Esophagus squamous epithelium (tissue), 5 donors: ENCODE measurements around the gene ESR1. TPM values are rescaled to one million over a fixed set of nuclear protein-coding genes. Genes with fewer than 3 reads are reported as not detected.
"Not testable (repeated sequence)": the region's sequence is repeated elsewhere in the genome, so short reads cannot be mapped to it uniquely, and the experiment has no call there.

ENCODE experiments used
- DNase-seq: peaks from one replicate; lab custom pipeline; 2025; lab: John Stamatoyannopoulos, UW
- H3K27ac ChIP-seq, 4 donors: fragments of 200-600 bp; sonication (generic); one replicate each; pipeline ENCODE4 v1.5.1; 2016 to 2019; ENCODE audit warnings: mild to moderate bottlenecking in 1 of 4
- H3K27me3 ChIP-seq, 4 donors: fragments of 200-600 bp; sonication (generic); 1 replicate in 3 of 4; 2 replicates in 1 of 4; pipeline versions ENCODE4 v1.5.1 to v1.6.0; 2017 to 2021; ENCODE audit warnings: antibody characterized with exemption in 1 of 4
- H3K36me3 ChIP-seq, 3 donors: fragments of 200-600 bp; sonication (generic); one replicate each; pipeline ENCODE4 v1.5.1; 2016 to 2019
- H3K4me1 ChIP-seq, 3 donors: fragments of 200-600 bp; sonication (generic); one replicate each; pipeline ENCODE4 v1.5.1; 2017 to 2019
- H3K4me3 ChIP-seq, 4 donors: fragments of 200-600 bp; sonication (generic); 1 replicate in 3 of 4; 2 replicates in 1 of 4; pipeline ENCODE4 v1.5.1; 2016 to 2019; ENCODE audit warnings: mild to moderate bottlenecking in 2 of 4, moderate library complexity in 1 of 4
- H3K9me3 ChIP-seq, 3 donors: fragments of 200-600 bp; sonication (generic); one replicate each; pipeline ENCODE4 v1.5.1; 2016 to 2019
- CTCF ChIP-seq, 6 experiments: fragments of 450-650 bp in 4 of 6; fragments of 200-600 bp in 2 of 6; sonication (generic) in 2 of 6; IDR thresholded peaks; one replicate each; pipeline ENCODE4 v1.5.1; 2016 to 2019; ENCODE audit warnings: antibody characterized with exemption in 6 of 6, mild to moderate bottlenecking in 4 of 6, moderate library complexity in 4 of 6
- POLR2A ChIP-seq, 4 donors: fragments of 450-650 bp; IDR thresholded peaks; one replicate each; pipeline ENCODE4 v1.6.1; 2017; ENCODE audit warnings: antibody characterized with exemption in 4 of 4, mild to moderate bottlenecking in 4 of 4, moderate library complexity in 3 of 4
- WGBS, 2 donors: methylation state at CpG; one replicate each; pipeline ENCODE4 v1.1.5; 2018; 5-methylcytosine and 5-hydroxymethylcytosine counted together
- intact Hi-C: fragments of 100-400 bp; cut with DNase I; formaldehyde crosslinking; loops from one replicate; pipeline ENCODE4 v1.15.0; 2022
- total RNA-seq, 4 donors: library from RNA; depleted of rRNA; stranded (reverse); fragments of >200 nt; gene quantifications; one replicate each; pipeline ENCODE4 v1.1.0, GENCODE V29; 2016
- donor health status: DM: yes; HTN: yes; CAD: no.

ESR1 gene
- total RNA-seq, 4 donors from 2014 or later = 0.40 to 1.1 (median 0.95) TPM; not detected in 1

- no peaks in the 10 kb centered on the region for H3K27me3 ChIP-seq
- no peak overlapping the region for H3K4me3 ChIP-seq
- H3K9me3 ChIP-seq = no peaks in the 10 kb centered on the region
- WGBS, 2 donors = 81 to 90% methylated on average over 4 of the region's 4 CpGs
- no peak overlapping the region for H3K27ac ChIP-seq
- intact Hi-C loops = no loop called here
- DNase-seq = no peak
- H3K36me3 ChIP-seq = no peaks in the 10 kb centered on the region
- TF ChIP-seq POLR2A (IDR thresholded peaks at IDR 0.05) (no peak), CTCF (IDR thresholded peaks at IDR 0.05) (no peak)
- no peaks in the 10 kb centered on the region for H3K4me1 ChIP-seq
Measured at GRCh38 chr6:151974061-151974617, 166.7 kb downstream of the ESR1 start.

- intact Hi-C loops = no loop called here
- no peak for TF ChIP-seq POLR2A (IDR thresholded peaks at IDR 0.05)
- no peak for TF ChIP-seq CTCF (IDR thresholded peaks at IDR 0.05)
- no peaks in the 10 kb centered on the region for H3K9me3 ChIP-seq
- H3K4me3 ChIP-seq = no peak overlapping the region
- no peak overlapping the region for H3K27ac ChIP-seq
- no peaks in the 10 kb centered on the region for H3K4me1 ChIP-seq
- H3K27me3 ChIP-seq = no peaks in the 10 kb centered on the region
- H3K36me3 ChIP-seq = no peaks in the 10 kb centered on the region
- DNase-seq = no peak
- WGBS, 2 donors = 64% methylated on average over 1 of the region's 1 CpG
Measured at GRCh38 chr6:151975795-151976194, 168.3 kb downstream of the ESR1 start.

GRCh38 chr6:151988199-151988598, 180.7 kb downstream of the ESR1 start:
- H3K9me3 ChIP-seq, H3K36me3 ChIP-seq, intact Hi-C loops, H3K27ac ChIP-seq, H3K4me1 ChIP-seq, H3K4me3 ChIP-seq, H3K27me3 ChIP-seq, DNase-seq: not testable (repeated sequence)
- WGBS, 2 donors = 40 to 62% methylated on average over 6 of the region's 6 CpGs

GRCh38 chr6:151992091-151992490, 184.6 kb downstream of the ESR1 start:
- no peak for DNase-seq
- no peak for TF ChIP-seq CTCF (IDR thresholded peaks at IDR 0.05)
- no peak for TF ChIP-seq POLR2A (IDR thresholded peaks at IDR 0.05)
- Histone ChIP-seq H3K36me3 (no peaks in the 10 kb centered on the region), H3K4me3 (no peak overlapping the region), H3K4me1 (no peaks in the 10 kb centered on the region), H3K27ac (no peak overlapping the region), H3K9me3 (no peaks in the 10 kb centered on the region), H3K27me3 (no peaks in the 10 kb centered on the region)
- intact Hi-C loops = no loop called here
- 75 to 83% methylated on average over 5 of the region's 5 CpGs for WGBS, 2 donors

- TF ChIP-seq POLR2A (IDR thresholded peaks at IDR 0.05) = no peak
- no peak for TF ChIP-seq CTCF (IDR thresholded peaks at IDR 0.05)
- no peak for DNase-seq
- Histone ChIP-seq H3K27me3 (no peaks in the 10 kb centered on the region), H3K4me1 (no peaks in the 10 kb centered on the region), H3K36me3 (no peaks in the 10 kb centered on the region), H3K9me3 (no peaks in the 10 kb centered on the region), H3K27ac (no peak overlapping the region), H3K4me3 (no peak overlapping the region)
- 46 to 47% methylated on average over 3 of the region's 3 CpGs for WGBS, 2 donors
- intact Hi-C loops = no loop called here
Measured at GRCh38 chr6:151993364-151993763, 185.9 kb downstream of the ESR1 start.

GRCh38 chr6:151998784-151999183, 191.3 kb downstream of the ESR1 start:
- TF ChIP-seq CTCF (IDR thresholded peaks at IDR 0.05) (no peak), POLR2A (IDR thresholded peaks at IDR 0.05) (no peak)
- Histone ChIP-seq H3K36me3 (no peaks in the 10 kb centered on the region), H3K4me1 (no peaks in the 10 kb centered on the region), H3K4me3 (no peak overlapping the region), H3K9me3 (no peaks in the 10 kb centered on the region), H3K27ac (no peak overlapping the region), H3K27me3 (no peaks in the 10 kb centered on the region)
- DNase-seq = no peak
- intact Hi-C loops = no loop called here
- WGBS, 2 donors = 70 to 90% methylated on average over 1 of the region's 1 CpG
